A549 (cell line): ENCODE data around the gene SEC63. TPM values are rescaled to one million over a fixed set of nuclear protein-coding genes. Genes with fewer than 3 reads are reported as not detected.

Experiments used
- ATAC-seq, 2 experiments: fragments of 200-7000 bp in 1 of 2; fragments of >200 bp in 1 of 2; cut with Nextera tagmentation in 1 of 2; cut with Tn5 transposase in 1 of 2; 3 replicates each; pipeline versions ENCODE4 v1.8.0 to v1.9.1; 2018 to 2020; ENCODE audit warnings: mild to moderate bottlenecking in 1 of 2, moderate library complexity in 1 of 2
- CTCF ChIA-PET: fragments of 300-600 bp; sonication (Branson Sonifier 250); formaldehyde crosslinking; extraction: SDS; loops from one replicate; lab custom pipeline; 2021; ENCODE audit warnings: antibody characterized with exemption, inconsistent platforms; lab: Yijun Ruan, JAX
- POLR2A ChIA-PET: fragments of 350-600 bp; formaldehyde crosslinking; extraction: SDS; loops from one replicate; lab custom pipeline; 2021; ENCODE audit warnings: antibody characterized with exemption, inconsistent platforms; lab: Yijun Ruan, JAX
- DNase-seq, 2 experiments: peaks; one replicate each; pipeline versions ENCODE4 v3.0.0 to v3.0.0-alpha.2; 2011 to 2016; ENCODE audit warnings: low read depth in 1 of 2, low spot score in 1 of 2
- FAIRE-seq: peaks from 2 replicates; lab custom pipeline; 2011; peaks lifted over from hg19 to GRCh38; lab: Jason Lieb, UNC
- H3K27ac ChIP-seq, 2 experiments: fragments of >200 bp; sonication (Bioruptor Twin); formaldehyde crosslinking; 3 replicates each; pipeline ENCODE4 v1.5.1; 2016 to 2017
- H3K4me1 ChIP-seq: fragments of >200 bp; sonication (Bioruptor Twin); formaldehyde crosslinking; 3 replicates; pipeline ENCODE4 v1.6.1; 2016
- H3K4me2 ChIP-seq: fragments of >200 bp; sonication (Bioruptor Twin); formaldehyde crosslinking; 3 replicates; pipeline ENCODE4 v1.6.1; 2016
- H3K4me3 ChIP-seq: fragments of >200 bp; sonication (Bioruptor Twin); formaldehyde crosslinking; 3 replicates; pipeline ENCODE4 v1.5.1; 2016
- H3K9me3 ChIP-seq: fragments of >200 bp; sonication (Bioruptor Twin); formaldehyde crosslinking; 3 replicates; pipeline ENCODE4 v1.6.1; 2016
- BHLHE40 ChIP-seq: IDR thresholded peaks from 2 replicates; pipeline ENCODE4 v1.6.1; 2012; ENCODE audit warnings: low read depth, low read length, inconsistent platforms
- CBX8 ChIP-seq: fragments of 200-600 bp; sonication (generic); IDR thresholded peaks from 2 replicates; pipeline ENCODE4 v1.6.1; 2016
- CHD2 ChIP-seq: fragments of 150-350 bp; IDR thresholded peaks from 2 replicates; pipeline ENCODE4 v1.6.1; 2014; ENCODE audit warnings: low read length; ENCODE audit not compliant: partially characterized antibody
- EHF ChIP-seq: fragments of 250-450 bp; sonication (Bioruptor Pico); IDR thresholded peaks from 2 replicates; pipeline ENCODE4 v1.5.0; 2020; ENCODE audit warnings: mild to moderate bottlenecking
- EHMT2 ChIP-seq: fragments of 200-600 bp; sonication (generic); IDR thresholded peaks from 2 replicates; pipeline ENCODE4 v1.6.1; 2016; ENCODE audit warnings: antibody characterized with exemption, low read depth, mild to moderate bottlenecking, moderate library complexity
- ESRRA ChIP-seq: fragments of 150-350 bp; IDR thresholded peaks from 2 replicates; pipeline ENCODE4 v1.6.1; 2014; ENCODE audit warnings: mild to moderate bottlenecking, low read length, borderline replicate concordance
- FOSB ChIP-seq: fragments of 250-450 bp; sonication (Bioruptor Pico); IDR thresholded peaks from 2 replicates; pipeline ENCODE4 v1.5.0; 2020; ENCODE audit warnings: mild to moderate bottlenecking, moderate library complexity
- FOXS1 ChIP-seq: fragments of 250-450 bp; sonication (Bioruptor Pico); IDR thresholded peaks from 2 replicates; pipeline ENCODE4 v1.5.0; 2020; ENCODE audit warnings: mild to moderate bottlenecking, moderate library complexity
- GATA3 ChIP-seq: IDR thresholded peaks from 2 replicates; pipeline ENCODE4 v1.6.1; 2012; ENCODE audit warnings: borderline replicate concordance
- HEYL ChIP-seq: fragments of 250-450 bp; sonication (Bioruptor Pico); IDR thresholded peaks from 2 replicates; pipeline ENCODE4 v1.8.0; 2021; ENCODE audit warnings: mild to moderate bottlenecking, moderate library complexity
- JUNB ChIP-seq: fragments of >200 bp; sonication (Bioruptor Twin); formaldehyde crosslinking; IDR thresholded peaks from 2 replicates; pipeline ENCODE4 v1.6.1; 2016
- MAZ ChIP-seq: fragments of 150-350 bp; IDR thresholded peaks from 2 replicates; pipeline ENCODE4 v1.6.1; 2014; ENCODE audit warnings: antibody characterized with exemption, low read depth, low read length, borderline replicate concordance
- NPAS2 ChIP-seq: fragments of 250-450 bp; sonication (Bioruptor Pico); IDR thresholded peaks from 2 replicates; pipeline ENCODE4 v1.8.0; 2022; ENCODE audit warnings: mild to moderate bottlenecking, moderate library complexity, borderline replicate concordance
- NR3C1 ChIP-seq: fragments of >200 bp; sonication (Bioruptor Twin); formaldehyde crosslinking; IDR thresholded peaks from 3 replicates; pipeline ENCODE4 v1.6.1; 2017
- PHF8 ChIP-seq: fragments of 200-600 bp; sonication (generic); IDR thresholded peaks from 2 replicates; pipeline ENCODE4 v1.6.1; 2016; ENCODE audit warnings: low read depth, mild to moderate bottlenecking, antibody characterized with exemption, moderate library complexity, borderline replicate concordance
- POLR2AphosphoS2 ChIP-seq: conservative IDR thresholded peaks from 2 replicates; pipeline ENCODE4 v1.6.1; 2012; ENCODE audit warnings: low read length, improper control_type of control experiment, inconsistent platforms
- RAD21 ChIP-seq, 2 experiments: fragments of >200 bp in 1 of 2; sonication (Bioruptor Twin) in 1 of 2; formaldehyde crosslinking in 1 of 2; IDR thresholded peaks in 1 of 2; conservative IDR thresholded peaks in 1 of 2; 2 replicates in 1 of 2; 3 replicates in 1 of 2; pipeline ENCODE4 v1.6.1; 2012 to 2018; ENCODE audit warnings: inconsistent platforms in 1 of 2
- RFX5 ChIP-seq: fragments of 450-650 bp; IDR thresholded peaks from 2 replicates; pipeline ENCODE4 v1.7.1; 2014; ENCODE audit warnings: antibody characterized with exemption, mild to moderate bottlenecking, moderate library complexity
- RNF2 ChIP-seq: fragments of 200-600 bp; sonication (generic); IDR thresholded peaks from 2 replicates; pipeline ENCODE4 v1.6.1; 2016; ENCODE audit warnings: low read depth, mild to moderate bottlenecking, antibody characterized with exemption, moderate library complexity, borderline replicate concordance
- SMC3 ChIP-seq: fragments of >200 bp; sonication (Bioruptor Twin); formaldehyde crosslinking; IDR thresholded peaks from 3 replicates; pipeline ENCODE4 v1.6.1; 2018; ENCODE audit warnings: inconsistent platforms
- SREBF2 ChIP-seq: fragments of 450-650 bp; IDR thresholded peaks from 2 replicates; pipeline ENCODE4 v1.6.1; 2014; ENCODE audit warnings: mild to moderate bottlenecking, moderate library complexity
- TFCP2L1 ChIP-seq: fragments of 250-450 bp; sonication (Bioruptor Pico); IDR thresholded peaks from 2 replicates; pipeline ENCODE4 v1.5.0; 2021; ENCODE audit warnings: mild to moderate bottlenecking
- TP53 ChIP-seq: fragments of 250-450 bp; sonication (Bioruptor Pico); IDR thresholded peaks from 2 replicates; pipeline ENCODE4 v1.5.0; 2021; ENCODE audit warnings: mild to moderate bottlenecking, moderate library complexity
- ZFP36 ChIP-seq: fragments of 450-650 bp; IDR thresholded peaks from 2 replicates; pipeline ENCODE4 v1.6.1; 2014; ENCODE audit warnings: borderline replicate concordance; ENCODE audit not compliant: partially characterized antibody
- WGBS: methylation state at CpG from one replicate; pipeline ENCODE4 v1.1.6; 2017; ENCODE audit errors: missing lambda C conversion rate; 5-methylcytosine and 5-hydroxymethylcytosine counted together
- polyA plus RNA-seq, 4 experiments: library from polyadenylated mRNA; depleted of rRNA in 3 of 4; stranded (reverse); fragments of >200 nt; fragmentation: RNase III in 1 of 4; extraction: RNeasy Plus Mini Kit Qiagen cat#74134 plus additional on column Dnase treatment in 1 of 4; gene quantifications; 2 replicates in 3 of 4; 3 replicates in 1 of 4; pipeline ENCODE4 v1.2.3, GENCODE V29; 2011 to 2017
- TF ChIP-seq, protein P1 (sequence below): IDR thresholded peaks from 2 replicates; pipeline ENCODE4 v1.6.1; 2012; ENCODE audit warnings: low read depth, borderline replicate concordance
- TF ChIP-seq, protein P2 (sequence below): fragments of >200 bp; sonication (Bioruptor Twin); formaldehyde crosslinking; IDR thresholded peaks from 3 replicates; pipeline ENCODE4 v1.6.1; 2016
- TF ChIP-seq, protein P3 (sequence below): fragments of 250-450 bp; sonication (Bioruptor Pico); IDR thresholded peaks from 2 replicates; pipeline ENCODE4 v1.5.0; 2021; ENCODE audit warnings: mild to moderate bottlenecking, moderate library complexity, borderline replicate concordance
- TF ChIP-seq, protein P4 (sequence below): fragments of 250-450 bp; sonication (Bioruptor Pico); IDR thresholded peaks from 2 replicates; pipeline ENCODE4 v1.5.0; 2020; ENCODE audit warnings: low read depth, mild to moderate bottlenecking, moderate library complexity
- TF ChIP-seq, protein P5 (sequence below): fragments of >200 bp; sonication (Bioruptor Twin); formaldehyde crosslinking; IDR thresholded peaks from 2 replicates; pipeline ENCODE4 v1.6.1; 2016
- TF ChIP-seq, protein P6 (sequence below): fragments of 200-600 bp; sonication (generic); IDR thresholded peaks from 2 replicates; pipeline ENCODE4 v1.6.1; 2016; ENCODE audit warnings: antibody characterized with exemption, mild to moderate bottlenecking, moderate library complexity

The SEC63 gene
- polyA plus RNA-seq, 2 of the 4 experiments (the other 2 are of a cell fraction), result 23.0 to 69.3 TPM

DNA sequence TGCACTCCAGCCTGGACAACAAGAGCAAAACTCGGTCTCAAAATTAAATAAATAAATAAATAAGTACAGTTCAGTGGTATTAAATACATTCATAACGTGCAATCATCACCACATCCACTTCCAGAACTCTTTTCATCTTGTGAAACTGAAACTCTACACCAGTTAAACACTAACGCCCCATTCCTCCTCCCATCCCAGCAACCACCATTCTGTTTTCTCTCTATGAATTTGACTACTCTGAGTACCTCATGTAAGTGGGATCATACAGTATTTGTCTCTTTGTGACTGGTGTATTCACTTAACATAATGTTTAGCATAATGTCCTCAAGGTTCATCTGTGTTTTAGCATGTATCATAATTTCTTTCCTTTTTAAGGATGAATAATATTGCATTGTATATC lies 104.8 kb downstream of the SEC63 start:
- H3K4me1 ChIP-seq, result no peaks in the 10 kb centered on the region
- no peak overlapping the region for H3K27ac ChIP-seq
- H3K4me3 ChIP-seq, result no peak overlapping the region
- ChIA-PET POLR2A (no interaction called here), CTCF (interaction anchor here (1.9 kb wide), 1 partner anchor 14 kb away, joined by 4 read pairs; no protein-coding TSS in a partner anchor)
- TF ChIP-seq NPAS2 (CRISPR knock-in tag) (no peak), POLR2AphosphoS2 (no peak), CBX8 (no peak), EHMT2 (no peak), FOSB (CRISPR knock-in tag) (no peak), HEYL (CRISPR knock-in tag) (no peak), TFCP2L1 (no peak), ESRRA (no peak)
- TF ChIP-seq, protein P1, sequence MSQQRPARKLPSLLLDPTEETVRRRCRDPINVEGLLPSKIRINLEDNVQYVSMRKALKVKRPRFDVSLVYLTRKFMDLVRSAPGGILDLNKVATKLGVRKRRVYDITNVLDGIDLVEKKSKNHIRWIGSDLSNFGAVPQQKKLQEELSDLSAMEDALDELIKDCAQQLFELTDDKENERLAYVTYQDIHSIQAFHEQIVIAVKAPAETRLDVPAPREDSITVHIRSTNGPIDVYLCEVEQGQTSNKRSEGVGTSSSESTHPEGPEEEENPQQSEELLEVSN, result no peak
- TF ChIP-seq, protein P2, sequence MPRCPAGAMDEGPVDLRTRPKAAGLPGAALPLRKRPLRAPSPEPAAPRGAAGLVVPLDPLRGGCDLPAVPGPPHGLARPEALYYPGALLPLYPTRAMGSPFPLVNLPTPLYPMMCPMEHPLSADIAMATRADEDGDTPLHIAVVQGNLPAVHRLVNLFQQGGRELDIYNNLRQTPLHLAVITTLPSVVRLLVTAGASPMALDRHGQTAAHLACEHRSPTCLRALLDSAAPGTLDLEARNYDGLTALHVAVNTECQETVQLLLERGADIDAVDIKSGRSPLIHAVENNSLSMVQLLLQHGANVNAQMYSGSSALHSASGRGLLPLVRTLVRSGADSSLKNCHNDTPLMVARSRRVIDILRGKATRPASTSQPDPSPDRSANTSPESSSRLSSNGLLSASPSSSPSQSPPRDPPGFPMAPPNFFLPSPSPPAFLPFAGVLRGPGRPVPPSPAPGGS, result no peak
- TF ChIP-seq, protein P3, sequence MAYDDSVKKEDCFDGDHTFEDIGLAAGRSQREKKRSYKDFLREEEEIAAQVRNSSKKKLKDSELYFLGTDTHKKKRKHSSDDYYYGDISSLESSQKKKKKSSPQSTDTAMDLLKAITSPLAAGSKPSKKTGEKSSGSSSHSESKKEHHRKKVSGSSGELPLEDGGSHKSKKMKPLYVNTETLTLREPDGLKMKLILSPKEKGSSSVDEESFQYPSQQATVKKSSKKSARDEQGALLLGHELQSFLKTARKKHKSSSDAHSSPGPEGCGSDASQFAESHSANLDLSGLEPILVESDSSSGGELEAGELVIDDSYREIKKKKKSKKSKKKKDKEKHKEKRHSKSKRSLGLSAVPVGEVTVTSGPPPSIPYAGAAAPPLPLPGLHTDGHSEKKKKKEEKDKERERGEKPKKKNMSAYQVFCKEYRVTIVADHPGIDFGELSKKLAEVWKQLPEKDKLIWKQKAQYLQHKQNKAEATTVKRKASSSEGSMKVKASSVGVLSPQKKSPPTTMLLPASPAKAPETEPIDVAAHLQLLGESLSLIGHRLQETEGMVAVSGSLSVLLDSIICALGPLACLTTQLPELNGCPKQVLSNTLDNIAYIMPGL (CRISPR knock-in tag), result no peak
- TF ChIP-seq, protein P4, sequence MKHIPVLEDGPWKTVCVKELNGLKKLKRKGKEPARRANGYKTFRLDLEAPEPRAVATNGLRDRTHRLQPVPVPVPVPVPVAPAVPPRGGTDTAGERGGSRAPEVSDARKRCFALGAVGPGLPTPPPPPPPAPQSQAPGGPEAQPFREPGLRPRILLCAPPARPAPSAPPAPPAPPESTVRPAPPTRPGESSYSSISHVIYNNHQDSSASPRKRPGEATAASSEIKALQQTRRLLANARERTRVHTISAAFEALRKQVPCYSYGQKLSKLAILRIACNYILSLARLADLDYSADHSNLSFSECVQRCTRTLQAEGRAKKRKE, result no peak
- WGBS, result 47% methylated on average over 3 of the region's 3 CpGs
- ATAC-seq, result no peak
- no peak for DNase-seq
- H3K9me3 ChIP-seq, result no peaks in the 10 kb centered on the region
- FAIRE-seq, result no peak
- H3K4me2 ChIP-seq, result no peak overlapping the region

DNA sequence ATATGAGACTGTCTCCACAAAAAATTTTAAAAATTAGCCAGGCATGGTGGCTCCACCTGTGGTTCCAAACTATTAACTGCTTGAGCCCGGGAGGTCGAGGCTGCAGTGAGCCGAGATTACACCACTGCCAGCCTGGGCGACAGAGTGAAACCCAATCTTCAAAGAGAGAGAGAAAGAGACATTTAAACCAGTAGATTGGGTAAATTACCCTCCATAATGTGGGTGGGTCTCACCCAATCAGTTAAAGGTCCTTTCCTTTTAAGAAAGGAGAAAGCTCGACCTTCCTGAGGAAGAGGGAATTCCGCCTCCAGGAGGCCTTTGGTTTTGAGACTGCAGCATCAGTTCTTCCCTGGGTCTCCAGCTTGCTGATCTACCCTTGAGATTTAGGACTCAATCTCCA lies 108.7 kb downstream of the SEC63 start:
- 84% methylated on average over 6 of the region's 6 CpGs for WGBS
- TF ChIP-seq NR3C1, result no peak
- TF ChIP-seq MAZ, result no peak
- TF ChIP-seq ZFP36, result no peak
- no peak for TF ChIP-seq TP53 (CRISPR knock-in tag)
- no peak for TF ChIP-seq RFX5
- TF ChIP-seq, protein P5, sequence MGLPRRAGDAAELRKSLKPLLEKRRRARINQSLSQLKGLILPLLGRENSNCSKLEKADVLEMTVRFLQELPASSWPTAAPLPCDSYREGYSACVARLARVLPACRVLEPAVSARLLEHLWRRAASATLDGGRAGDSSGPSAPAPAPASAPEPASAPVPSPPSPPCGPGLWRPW, result no peak
- no peak for TF ChIP-seq SMC3
- no peak for TF ChIP-seq RNF2
- no peak for TF ChIP-seq JUNB
- TF ChIP-seq FOXS1 (CRISPR knock-in tag), result no peak
- TF ChIP-seq RAD21 (conservative IDR thresholded peaks at IDR 0.05 in 1 of 2, IDR thresholded peaks at IDR 0.05 in 1 of 2), result no peak
- no peak for TF ChIP-seq PHF8
- no peak for TF ChIP-seq CHD2
- TF ChIP-seq SREBF2, result no peak
- TF ChIP-seq, protein P1, result no peak
- no peak for TF ChIP-seq EHF (CRISPR knock-in tag)
- TF ChIP-seq, protein P6, sequence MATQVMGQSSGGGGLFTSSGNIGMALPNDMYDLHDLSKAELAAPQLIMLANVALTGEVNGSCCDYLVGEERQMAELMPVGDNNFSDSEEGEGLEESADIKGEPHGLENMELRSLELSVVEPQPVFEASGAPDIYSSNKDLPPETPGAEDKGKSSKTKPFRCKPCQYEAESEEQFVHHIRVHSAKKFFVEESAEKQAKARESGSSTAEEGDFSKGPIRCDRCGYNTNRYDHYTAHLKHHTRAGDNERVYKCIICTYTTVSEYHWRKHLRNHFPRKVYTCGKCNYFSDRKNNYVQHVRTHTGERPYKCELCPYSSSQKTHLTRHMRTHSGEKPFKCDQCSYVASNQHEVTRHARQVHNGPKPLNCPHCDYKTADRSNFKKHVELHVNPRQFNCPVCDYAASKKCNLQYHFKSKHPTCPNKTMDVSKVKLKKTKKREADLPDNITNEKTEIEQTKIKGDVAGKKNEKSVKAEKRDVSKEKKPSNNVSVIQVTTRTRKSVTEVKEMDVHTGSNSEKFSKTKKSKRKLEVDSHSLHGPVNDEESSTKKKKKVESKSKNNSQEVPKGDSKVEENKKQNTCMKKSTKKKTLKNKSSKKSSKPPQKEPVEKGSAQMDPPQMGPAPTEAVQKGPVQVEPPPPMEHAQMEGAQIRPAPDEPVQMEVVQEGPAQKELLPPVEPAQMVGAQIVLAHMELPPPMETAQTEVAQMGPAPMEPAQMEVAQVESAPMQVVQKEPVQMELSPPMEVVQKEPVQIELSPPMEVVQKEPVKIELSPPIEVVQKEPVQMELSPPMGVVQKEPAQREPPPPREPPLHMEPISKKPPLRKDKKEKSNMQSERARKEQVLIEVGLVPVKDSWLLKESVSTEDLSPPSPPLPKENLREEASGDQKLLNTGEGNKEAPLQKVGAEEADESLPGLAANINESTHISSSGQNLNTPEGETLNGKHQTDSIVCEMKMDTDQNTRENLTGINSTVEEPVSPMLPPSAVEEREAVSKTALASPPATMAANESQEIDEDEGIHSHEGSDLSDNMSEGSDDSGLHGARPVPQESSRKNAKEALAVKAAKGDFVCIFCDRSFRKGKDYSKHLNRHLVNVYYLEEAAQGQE, result no peak
- no peak for TF ChIP-seq CBX8
- no peak for TF ChIP-seq BHLHE40
- no peak for TF ChIP-seq GATA3
- DNase-seq (no peak), ATAC-seq (no peak), FAIRE-seq (no peak)
- Histone ChIP-seq H3K9me3 (no peaks in the 10 kb centered on the region), H3K4me1 (no peaks in the 10 kb centered on the region), H3K4me2 (no peak overlapping the region), H3K4me3 (no peak overlapping the region), H3K27ac (no peak overlapping the region)
- ChIA-PET POLR2A (no interaction called here), CTCF (interaction anchor here (1.0 to 4.0 kb wide), 7 partner anchors 10 to 1509 kb away, joined by 3 to 36 read pairs (median 4); no protein-coding TSS in a partner anchor)
